ENCODE data around the gene SPSB1.
A peak's percentile ranks its signal among the peaks of the same experiment; 100 is the strongest.
"Not testable (repeated sequence)": the region's sequence is repeated elsewhere in the genome, so short reads cannot be mapped to it uniquely, and the experiment has no call there.

SPSB1 gene

DNA sequence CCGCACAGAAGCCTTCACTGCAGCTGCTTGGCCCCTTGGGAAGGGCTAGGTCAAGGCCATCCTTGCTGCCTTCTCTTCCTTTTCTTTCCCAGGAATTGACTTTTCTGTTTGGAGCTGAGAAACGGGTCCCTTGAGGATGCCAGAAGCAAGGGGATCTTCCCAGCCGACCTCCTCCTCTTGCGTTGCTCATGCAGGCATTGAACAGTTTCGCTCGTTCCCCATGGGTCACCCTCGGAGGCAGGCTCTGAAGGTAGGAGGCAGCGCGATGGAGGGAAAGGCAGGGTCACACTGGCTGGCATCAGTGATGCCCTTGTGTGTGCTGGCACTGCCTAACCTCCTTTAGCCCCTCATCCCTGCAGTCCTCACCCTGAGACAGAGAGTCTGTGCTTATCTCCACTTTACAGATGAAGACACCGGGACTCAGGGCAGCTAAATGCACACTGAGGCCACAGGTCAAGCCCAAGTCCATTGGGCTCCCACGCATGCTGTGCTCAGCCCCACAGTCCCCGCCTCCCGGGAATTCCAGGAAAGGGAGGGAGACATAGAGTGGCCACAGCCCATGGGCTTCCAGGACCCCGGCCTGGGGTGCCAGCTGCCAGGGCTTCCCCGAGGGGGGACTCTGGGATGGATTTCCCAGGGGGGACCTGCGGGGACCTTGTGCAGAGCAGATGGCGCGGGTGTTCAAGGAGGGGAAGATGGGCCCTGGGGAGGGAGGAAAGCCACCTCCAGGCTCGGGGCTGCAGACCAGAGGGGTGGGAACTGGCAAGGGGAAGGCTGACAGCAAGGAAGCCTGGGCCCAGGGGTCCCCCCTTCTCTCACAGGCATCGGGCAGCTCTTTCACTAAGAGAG, 90.2 kb downstream of the SPSB1 start:
- TF ChIP-seq, protein P1, sequence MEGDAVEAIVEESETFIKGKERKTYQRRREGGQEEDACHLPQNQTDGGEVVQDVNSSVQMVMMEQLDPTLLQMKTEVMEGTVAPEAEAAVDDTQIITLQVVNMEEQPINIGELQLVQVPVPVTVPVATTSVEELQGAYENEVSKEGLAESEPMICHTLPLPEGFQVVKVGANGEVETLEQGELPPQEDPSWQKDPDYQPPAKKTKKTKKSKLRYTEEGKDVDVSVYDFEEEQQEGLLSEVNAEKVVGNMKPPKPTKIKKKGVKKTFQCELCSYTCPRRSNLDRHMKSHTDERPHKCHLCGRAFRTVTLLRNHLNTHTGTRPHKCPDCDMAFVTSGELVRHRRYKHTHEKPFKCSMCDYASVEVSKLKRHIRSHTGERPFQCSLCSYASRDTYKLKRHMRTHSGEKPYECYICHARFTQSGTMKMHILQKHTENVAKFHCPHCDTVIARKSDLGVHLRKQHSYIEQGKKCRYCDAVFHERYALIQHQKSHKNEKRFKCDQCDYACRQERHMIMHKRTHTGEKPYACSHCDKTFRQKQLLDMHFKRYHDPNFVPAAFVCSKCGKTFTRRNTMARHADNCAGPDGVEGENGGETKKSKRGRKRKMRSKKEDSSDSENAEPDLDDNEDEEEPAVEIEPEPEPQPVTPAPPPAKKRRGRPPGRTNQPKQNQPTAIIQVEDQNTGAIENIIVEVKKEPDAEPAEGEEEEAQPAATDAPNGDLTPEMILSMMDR (conservative IDR thresholded peaks at IDR 0.05; ENCODE audit: control insufficient read depth, insufficient read depth, low read depth, low read length), result no peak
- no peak overlapping the region for H3K4me3 ChIP-seq (ENCODE audit: control insufficient read depth, low read depth, low read length)
- no peak for DNase-seq (ENCODE audit: low read depth)

DNA sequence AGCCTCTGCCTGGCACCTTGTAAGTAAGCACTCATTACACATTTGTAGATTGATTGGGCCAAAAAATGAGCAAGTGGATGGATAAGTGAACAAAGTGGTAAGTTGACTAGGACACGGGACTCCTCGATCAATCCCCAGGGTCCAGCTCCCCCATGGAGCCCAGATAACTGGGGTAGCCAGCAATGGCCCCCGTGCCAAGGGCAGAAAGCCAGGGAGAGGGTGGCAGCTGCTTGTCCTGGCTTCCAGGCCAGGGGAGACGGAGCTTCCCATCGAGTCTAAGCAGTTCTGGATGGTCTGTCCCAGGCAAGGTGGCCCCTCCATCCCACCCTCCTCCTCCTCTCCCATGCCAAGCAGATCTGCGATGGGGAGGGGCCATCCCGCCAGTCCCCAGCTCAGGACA, 91.4 kb downstream of the SPSB1 start:
- H3K4me3 ChIP-seq (ENCODE audit: control insufficient read depth, low read depth, low read length), result no peak overlapping the region
- DNase-seq (ENCODE audit: low read depth), result no peak
- TF ChIP-seq, protein P1 (conservative IDR thresholded peaks at IDR 0.05; ENCODE audit: control insufficient read depth, insufficient read depth, low read depth, low read length), result no peak

DNA sequence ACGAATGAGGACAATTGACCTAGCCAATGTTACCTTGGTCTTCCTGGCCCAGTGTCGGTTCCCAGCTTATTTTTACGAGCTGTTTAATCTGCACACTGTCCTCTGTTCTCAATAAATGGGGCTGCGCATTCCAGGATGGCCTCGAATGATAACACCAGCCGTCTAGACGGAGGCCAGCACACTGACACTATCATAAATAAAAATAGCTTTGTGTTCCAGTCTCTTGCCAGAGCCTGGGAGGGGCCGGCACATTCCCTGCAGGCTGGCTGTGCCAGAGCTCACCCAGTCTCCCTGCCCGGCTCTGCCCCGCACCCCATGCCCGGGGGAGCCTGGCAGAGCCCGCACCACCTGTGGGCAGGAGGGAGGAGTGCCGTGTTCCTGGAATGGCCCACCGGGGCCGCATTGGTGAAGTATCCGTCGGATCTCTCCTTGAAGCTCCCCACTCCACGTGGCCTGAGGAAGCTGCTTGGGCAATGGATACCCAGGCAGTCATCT, 92.1 kb downstream of the SPSB1 start:
- TF ChIP-seq, protein P1 (conservative IDR thresholded peaks at IDR 0.05; ENCODE audit: control insufficient read depth, insufficient read depth, low read depth, low read length), result no peak

DNA sequence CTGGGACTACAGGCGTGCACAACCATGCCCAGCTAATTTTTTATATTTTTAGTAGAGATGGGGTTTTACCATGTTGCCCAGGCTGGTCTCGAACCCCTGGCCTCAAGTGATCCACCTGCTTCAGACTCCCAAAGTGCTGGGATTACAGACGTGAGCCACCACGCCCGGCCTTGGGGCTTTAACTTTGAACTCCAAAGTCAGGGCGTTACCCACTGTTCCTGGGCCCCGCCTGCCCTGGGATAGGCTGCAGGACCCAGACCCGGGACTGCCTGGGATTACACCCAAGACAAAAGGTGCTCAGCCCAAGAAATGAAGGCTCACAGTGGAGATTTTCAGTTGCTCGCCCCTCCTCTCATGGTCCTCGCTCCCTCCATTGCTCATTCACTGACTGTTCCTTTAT, 92.7 kb downstream of the SPSB1 start:
- H3K4me3 ChIP-seq (ENCODE audit: control insufficient read depth, low read depth, low read length); DNase-seq (ENCODE audit: low read depth): not testable (repeated sequence)

More for the DNA sequence above, 92.1 kb downstream of the SPSB1 start:
- H3K4me3 ChIP-seq (ENCODE audit: control insufficient read depth, low read depth, low read length), result no peak overlapping the region
- DNase-seq (ENCODE audit: low read depth), result no peak

DNA sequence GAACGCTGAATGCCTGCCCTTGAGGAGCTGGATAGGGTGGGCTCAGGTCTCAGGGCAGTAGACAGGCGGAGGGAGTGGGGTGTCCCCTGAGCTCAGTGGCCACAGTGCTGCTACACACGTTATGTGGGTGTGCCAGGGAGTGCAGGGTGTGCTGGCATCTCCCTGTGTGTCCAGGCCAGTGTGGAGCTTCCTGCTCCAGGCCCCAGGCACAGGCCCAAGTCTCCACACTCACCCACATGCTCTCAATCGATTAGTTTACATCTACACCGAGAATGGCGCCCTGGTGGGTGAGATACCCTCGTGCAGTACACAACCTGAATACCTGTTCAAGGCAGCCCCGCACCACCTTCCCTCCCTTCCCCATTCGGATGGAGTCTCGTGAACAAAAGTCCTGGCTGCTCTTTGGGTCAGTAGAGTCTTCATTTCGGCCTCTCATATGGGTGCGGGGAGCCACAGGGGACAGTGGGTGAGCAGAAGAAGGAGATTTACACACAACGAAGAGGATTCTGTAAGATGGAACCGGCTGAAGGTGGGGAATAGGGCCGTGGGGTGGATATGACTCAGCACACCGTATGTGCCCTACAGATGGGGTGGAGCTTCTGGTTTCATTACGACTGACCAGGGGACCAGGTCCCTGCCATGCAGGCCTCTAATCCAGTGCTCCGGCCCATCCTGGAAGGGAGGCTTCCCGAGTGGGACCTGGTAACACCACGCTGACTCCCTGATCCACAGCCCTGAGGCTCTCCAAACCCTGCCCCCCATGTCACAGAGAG, 93.3 kb downstream of the SPSB1 start:
- no peak overlapping the region for H3K4me3 ChIP-seq (ENCODE audit: control insufficient read depth, low read depth, low read length)
- TF ChIP-seq, protein P1 (conservative IDR thresholded peaks at IDR 0.05; ENCODE audit: control insufficient read depth, insufficient read depth, low read depth, low read length), result no peak

DNA sequence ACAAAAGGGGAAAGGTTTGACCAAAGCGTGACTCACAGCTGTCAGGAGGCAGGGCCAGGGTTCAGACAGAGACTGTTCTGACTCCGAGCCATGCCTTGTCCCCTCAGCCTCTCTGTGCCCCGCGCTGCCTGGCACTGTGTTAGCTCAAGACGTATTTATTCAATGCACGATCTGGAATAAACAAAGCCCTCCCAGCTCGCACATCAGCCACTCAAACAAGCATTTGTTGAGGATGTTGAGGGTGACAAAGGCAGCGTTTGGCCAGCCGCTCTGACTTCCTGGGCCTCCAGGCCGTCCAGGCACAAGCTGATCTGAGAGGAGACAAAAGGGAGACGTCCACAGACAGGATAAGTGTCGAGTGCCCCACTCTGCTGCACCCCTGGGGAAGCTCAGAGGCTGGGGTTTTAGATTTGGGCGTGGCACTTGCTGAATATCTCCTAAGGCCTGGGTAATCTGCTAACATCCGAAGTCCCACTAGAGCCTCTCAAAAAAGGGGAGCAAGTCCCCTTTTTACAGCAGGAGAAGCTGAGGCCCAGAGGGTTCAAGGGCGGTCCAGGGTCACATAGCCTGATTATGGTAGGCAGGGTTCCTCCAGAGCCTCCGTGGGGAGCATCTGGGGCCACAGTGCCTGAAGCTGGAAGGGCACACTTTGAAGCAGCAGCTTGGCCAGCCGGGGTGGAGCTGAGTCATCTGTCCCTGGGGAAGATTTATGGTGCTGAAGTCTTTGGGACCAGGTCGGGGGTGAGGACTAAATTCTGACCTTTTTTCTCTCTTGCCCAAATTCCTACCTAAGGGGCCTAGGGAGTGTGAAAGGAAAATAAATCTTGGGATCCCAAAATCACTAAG, 95.9 kb downstream of the SPSB1 start:
- DNase-seq (ENCODE audit: low read depth), result peak; percentile 63
- TF ChIP-seq, protein P1 (conservative IDR thresholded peaks at IDR 0.05; ENCODE audit: control insufficient read depth, insufficient read depth, low read depth, low read length), result no peak
- H3K4me3 ChIP-seq (ENCODE audit: control insufficient read depth, low read depth, low read length), result no peak overlapping the region

More for the DNA sequence above, 93.3 kb downstream of the SPSB1 start:
- no peak for DNase-seq (ENCODE audit: low read depth)

Data from fibroblast of mammary gland (primary cell).